Measurements from ENCODE around the gene SEMA3B. TPM values are rescaled to one million over a fixed set of nuclear protein-coding genes. Genes with fewer than 3 reads are reported as not detected.

Gene SEMA3B
- total and polyA plus RNA-seq, 4 donors: 39.6 to 95.7 (median 61.7) TPM

- no peak overlapping the region for H3K4me3 ChIP-seq
- H3K9ac ChIP-seq (ENCODE audit: insufficient read depth in 1 of 2, low read length in 2 of 2): peak overlapping the region in 1 of 2 donors; percentile 19
- peak overlapping the region; percentile 51 to 89 for H3K27ac ChIP-seq (ENCODE audit: low read depth in 1 of 2, low read length in 1 of 2)
- no peaks in the 10 kb centered on the region for H3K27me3 ChIP-seq (ENCODE audit: control insufficient read depth in 3 of 3, insufficient read depth in 3 of 3, low read length in 2 of 3)
- 16 to 32% methylated on average over 3 of the region's 3 CpGs for WGBS, 2 donors
- no peak for TF ChIP-seq CTCF (IDR thresholded peaks at IDR 0.05; ENCODE audit: control extremely low read depth, extremely low read depth)
- peaks cover 0 to 59% (median 14%) of the 10 kb centered on the region in 5 donors for H3K4me1 ChIP-seq (ENCODE audit: control insufficient read depth in 5 of 5, insufficient read depth in 5 of 5, low read length in 5 of 5)
- ATAC-seq (ENCODE audit: insufficient read depth, low FRiP score) (no peak), DNase-seq (no peak)
- H3K9me3 ChIP-seq (ENCODE audit: control insufficient read depth in 4 of 4, insufficient read depth in 3 of 4, low read length in 3 of 4): no peaks in the 10 kb centered on the region
- H3K36me3 ChIP-seq (ENCODE audit: control insufficient read depth in 4 of 4, insufficient read depth in 4 of 4, low read length in 4 of 4): peaks cover 0 to 32% (median 13%) of the 10 kb centered on the region in 4 donors
These were observed 20.6 kb upstream of the SEMA3B start for GRCh38 chr3:50248387-50248786.

- Histone ChIP-seq H3K27me3 (ENCODE audit: control insufficient read depth in 3 of 3, insufficient read depth in 3 of 3, low read length in 2 of 3) (no peaks in the 10 kb centered on the region), H3K9me3 (ENCODE audit: control insufficient read depth in 4 of 4, insufficient read depth in 3 of 4, low read length in 3 of 4) (no peaks in the 10 kb centered on the region), H3K4me3 (no peak overlapping the region), H3K36me3 (ENCODE audit: control insufficient read depth in 4 of 4, insufficient read depth in 4 of 4, low read length in 4 of 4) (peaks cover 0 to 41% (median 13%) of the 10 kb centered on the region in 4 donors), H3K9ac (ENCODE audit: insufficient read depth in 1 of 2, low read length in 2 of 2) (no peak overlapping the region), H3K27ac (ENCODE audit: low read depth in 1 of 2, low read length in 1 of 2) (peak overlapping the region; percentile 51 to 89), H3K4me1 (ENCODE audit: control insufficient read depth in 5 of 5, insufficient read depth in 5 of 5, low read length in 5 of 5) (peaks cover 0 to 64% (median 14%) of the 10 kb centered on the region in 5 donors)
- 82 to 93% methylated on average over 5 of the region's 5 CpGs for WGBS, 2 donors
- TF ChIP-seq CTCF (IDR thresholded peaks at IDR 0.05; ENCODE audit: control extremely low read depth, extremely low read depth): no peak
- DNase-seq (no peak), ATAC-seq (ENCODE audit: insufficient read depth, low FRiP score) (no peak)
These were observed 19.5 kb upstream of the SEMA3B start for GRCh38 chr3:50249457-50249856.

- peak overlapping the region; percentile 21 to 78 for H3K27ac ChIP-seq (ENCODE audit: low read depth in 1 of 2, low read length in 1 of 2)
- H3K9me3 ChIP-seq (ENCODE audit: control insufficient read depth in 4 of 4, insufficient read depth in 3 of 4, low read length in 3 of 4): no peaks in the 10 kb centered on the region
- H3K4me1 ChIP-seq (ENCODE audit: control insufficient read depth in 5 of 5, insufficient read depth in 5 of 5, low read length in 5 of 5): peaks cover 0 to 66% (median 11%) of the 10 kb centered on the region in 5 donors
- H3K4me3 ChIP-seq: no peak overlapping the region
- 90 to 96% methylated on average over 4 of the region's 4 CpGs for WGBS, 2 donors
- no peaks in the 10 kb centered on the region for H3K27me3 ChIP-seq (ENCODE audit: control insufficient read depth in 3 of 3, insufficient read depth in 3 of 3, low read length in 2 of 3)
- DNase-seq (no peak), ATAC-seq (ENCODE audit: insufficient read depth, low FRiP score) (no peak)
- no peak for TF ChIP-seq CTCF (IDR thresholded peaks at IDR 0.05; ENCODE audit: control extremely low read depth, extremely low read depth)
- no peak overlapping the region for H3K9ac ChIP-seq (ENCODE audit: insufficient read depth in 1 of 2, low read length in 2 of 2)
- peaks cover 0 to 49% (median 18%) of the 10 kb centered on the region in 4 donors for H3K36me3 ChIP-seq (ENCODE audit: control insufficient read depth in 4 of 4, insufficient read depth in 4 of 4, low read length in 4 of 4)
These were observed 18.4 kb upstream of the SEMA3B start for GRCh38 chr3:50250514-50250913.

GRCh38 chr3:50251220-50251619, 17.7 kb upstream of the SEMA3B start:
- Histone ChIP-seq H3K27me3 (ENCODE audit: control insufficient read depth in 3 of 3, insufficient read depth in 3 of 3, low read length in 2 of 3) (no peaks in the 10 kb centered on the region), H3K9me3 (ENCODE audit: control insufficient read depth in 4 of 4, insufficient read depth in 3 of 4, low read length in 3 of 4) (no peaks in the 10 kb centered on the region), H3K9ac (ENCODE audit: insufficient read depth in 1 of 2, low read length in 2 of 2) (no peak overlapping the region), H3K4me1 (ENCODE audit: control insufficient read depth in 5 of 5, insufficient read depth in 5 of 5, low read length in 5 of 5) (peaks cover 0 to 61% (median 6%) of the 10 kb centered on the region in 5 donors), H3K36me3 (ENCODE audit: control insufficient read depth in 4 of 4, insufficient read depth in 4 of 4, low read length in 4 of 4) (peaks cover 3 to 54% (median 20%) of the 10 kb centered on the region in 4 donors), H3K4me3 (no peak overlapping the region), H3K27ac (ENCODE audit: low read depth in 1 of 2, low read length in 1 of 2) (peak overlapping the region; percentile 37 to 43)
- ATAC-seq (ENCODE audit: insufficient read depth, low FRiP score) (no peak), DNase-seq (no peak)
- WGBS, 2 donors: 79 to 88% methylated on average over 8 of the region's 8 CpGs
- no peak for TF ChIP-seq CTCF (IDR thresholded peaks at IDR 0.05; ENCODE audit: control extremely low read depth, extremely low read depth)
